Osteocyte (in vitro differentiated cells): ENCODE data around the gene SOD3. TPM values are rescaled to one million over a fixed set of nuclear protein-coding genes. Genes with fewer than 3 reads are reported as not detected.
A peak's percentile ranks its signal among the peaks of the same experiment; 100 is the strongest.

Experiments
- DNase-seq: peaks from one replicate; pipeline ENCODE4 v3.0.0; 2021; ENCODE audit warnings: mixed read lengths; ENCODE audit not compliant: unreplicated experiment; ENCODE audit errors: extremely low spot score
- H3K27ac Mint-ChIP-seq: one replicate; pipeline ENCODE4 v1.8.0; 2021; ENCODE audit warnings: mild to moderate bottlenecking, mixed read lengths; ENCODE audit not compliant: unreplicated experiment
- H3K27me3 Mint-ChIP-seq: one replicate; pipeline ENCODE4 v1.8.0; 2021; ENCODE audit warnings: mixed read lengths; ENCODE audit not compliant: unreplicated experiment
- H3K36me3 Mint-ChIP-seq: one replicate; pipeline ENCODE4 v1.8.0; 2021; ENCODE audit warnings: mixed read lengths; ENCODE audit not compliant: unreplicated experiment
- H3K4me1 Mint-ChIP-seq: one replicate; pipeline ENCODE4 v1.8.0; 2021; ENCODE audit warnings: mixed read lengths; ENCODE audit not compliant: unreplicated experiment
- H3K4me3 Mint-ChIP-seq: one replicate; pipeline ENCODE4 v1.8.0; 2021; ENCODE audit warnings: mild to moderate bottlenecking, moderate library complexity, mixed read lengths; ENCODE audit not compliant: unreplicated experiment
- H3K9me3 Mint-ChIP-seq: one replicate; pipeline ENCODE4 v1.8.0; 2021; ENCODE audit warnings: mixed read lengths; ENCODE audit not compliant: unreplicated experiment
- CTCF ChIP-seq: fragments of 200-600 bp; sonication (generic); IDR thresholded peaks from 2 replicates; pipeline ENCODE4 v1.5.0; 2021; ENCODE audit warnings: antibody characterized with exemption, mild to moderate bottlenecking, moderate library complexity
- total RNA-seq: library from RNA; stranded (reverse); gene quantifications from 2 replicates; pipeline ENCODE4 v1.2.1, GENCODE V29; 2021

SOD3 gene
- total RNA-seq, 1 donor from 2014 or later = 3.4 TPM

GRCh38 chr4:24751926-24752539 is 43.3 kb upstream of the SOD3 start:
- Mint-ChIP-seq H3K36me3 (peaks cover 6% of the 10 kb centered on the region), H3K9me3 (peaks cover 16% of the 10 kb centered on the region), H3K4me3 (no peak overlapping the region), H3K4me1 (no peaks in the 10 kb centered on the region), H3K27ac (no peak overlapping the region), H3K27me3 (no peaks in the 10 kb centered on the region)
- DNase-seq = peak; percentile 23
- no peak for TF ChIP-seq CTCF

- no peak for TF ChIP-seq CTCF
- DNase-seq = peak; percentile 23
- peaks cover 7% of the 10 kb centered on the region for H3K36me3 Mint-ChIP-seq
- no peaks in the 10 kb centered on the region for H3K27me3 Mint-ChIP-seq
- peaks cover 30% of the 10 kb centered on the region for H3K9me3 Mint-ChIP-seq
- no peaks in the 10 kb centered on the region for H3K4me1 Mint-ChIP-seq
- no peak overlapping the region for H3K4me3 Mint-ChIP-seq
- H3K27ac Mint-ChIP-seq = no peak overlapping the region
Observed at GRCh38 chr4:24753519-24753918, 41.9 kb upstream of the SOD3 start.

- no peak for TF ChIP-seq CTCF
- no peak overlapping the region for H3K27ac Mint-ChIP-seq
- H3K36me3 Mint-ChIP-seq = peaks cover 7% of the 10 kb centered on the region
- no peak for DNase-seq
- H3K9me3 Mint-ChIP-seq = peaks cover 32% of the 10 kb centered on the region
- no peak overlapping the region for H3K4me3 Mint-ChIP-seq
- no peaks in the 10 kb centered on the region for H3K27me3 Mint-ChIP-seq
- no peaks in the 10 kb centered on the region for H3K4me1 Mint-ChIP-seq
Observed at GRCh38 chr4:24754571-24754970, 40.8 kb upstream of the SOD3 start.

GRCh38 chr4:24763631-24764297 is 31.6 kb upstream of the SOD3 start:
- Mint-ChIP-seq H3K27me3 (no peaks in the 10 kb centered on the region), H3K36me3 (no peaks in the 10 kb centered on the region), H3K9me3 (no peaks in the 10 kb centered on the region), H3K4me3 (no peak overlapping the region), H3K4me1 (peaks cover 13% of the 10 kb centered on the region), H3K27ac (peak overlapping the region; percentile 44)
- TF ChIP-seq CTCF = no peak
- peak; percentile 30 for DNase-seq

- Mint-ChIP-seq H3K9me3 (no peaks in the 10 kb centered on the region), H3K36me3 (no peaks in the 10 kb centered on the region), H3K4me3 (no peak overlapping the region), H3K27me3 (no peaks in the 10 kb centered on the region), H3K4me1 (peaks cover 18% of the 10 kb centered on the region), H3K27ac (peak overlapping the region; percentile 44)
- DNase-seq = peak; percentile 57
- TF ChIP-seq CTCF = no peak
Observed at GRCh38 chr4:24764345-24764744, 31.0 kb upstream of the SOD3 start.
